ENCODE data around the gene ANAPC10.

The ANAPC10 gene

DNA sequence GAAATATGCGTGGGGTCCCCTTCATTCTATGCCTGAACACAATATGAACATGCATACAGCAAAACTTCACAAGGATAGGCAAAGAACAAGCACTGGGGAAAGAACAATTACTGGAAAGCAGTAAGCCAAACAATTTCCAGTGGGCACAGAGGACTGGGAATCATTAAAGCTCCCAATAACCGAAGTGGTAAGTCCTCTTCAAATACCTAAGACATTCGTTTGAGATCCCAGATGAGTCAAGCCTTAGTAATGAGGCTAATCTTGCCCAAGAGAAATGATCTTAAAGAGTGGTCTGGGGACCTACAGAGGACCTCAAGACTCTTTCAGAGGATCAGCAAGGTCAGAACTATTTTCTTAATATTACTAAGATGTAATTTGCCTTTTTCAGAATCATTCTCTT, 28.6 kb downstream of the ANAPC10 start:
- no peak overlapping the region for H3K9ac ChIP-seq (ENCODE audit: low read depth, low read length)
- H3K4me1 ChIP-seq (ENCODE audit: insufficient read depth, low read length): peaks cover 31% of the 10 kb centered on the region
- H3K4me3 ChIP-seq (ENCODE audit: low read length): no peak overlapping the region
- WGBS: 84% methylated on average over 3 of the region's 3 CpGs
- H3K36me3 ChIP-seq (ENCODE audit: insufficient read depth, low read length): 0 out of 2 replicates have a peak, but pooled peaks cover 7% of the 10 kb centered on the region
- H3K27me3 ChIP-seq (ENCODE audit: insufficient read depth, low read length): no peaks in the 10 kb centered on the region
- no peak overlapping the region for H3K27ac ChIP-seq (ENCODE audit: low read depth, low read length)
- no peaks in the 10 kb centered on the region for H3K9me3 ChIP-seq (ENCODE audit: insufficient read depth, low read depth, low read length)

DNA sequence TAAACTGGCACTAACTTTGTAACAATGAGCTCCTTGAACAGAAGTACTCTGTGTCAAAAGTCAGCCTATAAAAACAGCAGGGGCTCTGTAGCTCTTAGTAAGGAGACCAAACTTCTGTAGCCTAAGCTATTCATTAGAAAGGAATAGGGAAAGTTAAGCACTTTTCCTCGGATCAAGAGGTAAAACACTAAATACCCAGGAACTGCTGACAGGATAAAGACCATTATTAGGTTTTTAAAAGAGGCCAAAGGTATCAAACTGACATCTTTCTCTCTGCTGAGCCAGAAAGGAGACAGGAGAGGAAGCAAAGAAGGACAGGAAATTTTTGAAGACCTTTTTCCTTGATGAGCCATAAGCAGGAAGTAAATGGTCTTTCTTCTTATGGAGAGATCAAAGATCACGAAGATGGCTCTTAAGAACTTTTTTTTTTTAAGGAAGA, 31.9 kb downstream of the ANAPC10 start:
- peaks cover 23% of the 10 kb centered on the region; the same call in 1 of the 2 replicates for H3K36me3 ChIP-seq (ENCODE audit: insufficient read depth, low read length)
- H3K27ac ChIP-seq (ENCODE audit: low read depth, low read length): peak overlapping the region; percentile 34; the same call in 1 of the 2 replicates
- WGBS: 13% methylated on average over 2 of the region's 2 CpGs
- no peak overlapping the region for H3K4me3 ChIP-seq (ENCODE audit: low read length)
- H3K9ac ChIP-seq (ENCODE audit: low read depth, low read length): no peak overlapping the region
- no peaks in the 10 kb centered on the region for H3K27me3 ChIP-seq (ENCODE audit: insufficient read depth, low read length)
- peaks cover 33% of the 10 kb centered on the region for H3K4me1 ChIP-seq (ENCODE audit: insufficient read depth, low read length)
- H3K9me3 ChIP-seq (ENCODE audit: insufficient read depth, low read depth, low read length): no peaks in the 10 kb centered on the region

DNA sequence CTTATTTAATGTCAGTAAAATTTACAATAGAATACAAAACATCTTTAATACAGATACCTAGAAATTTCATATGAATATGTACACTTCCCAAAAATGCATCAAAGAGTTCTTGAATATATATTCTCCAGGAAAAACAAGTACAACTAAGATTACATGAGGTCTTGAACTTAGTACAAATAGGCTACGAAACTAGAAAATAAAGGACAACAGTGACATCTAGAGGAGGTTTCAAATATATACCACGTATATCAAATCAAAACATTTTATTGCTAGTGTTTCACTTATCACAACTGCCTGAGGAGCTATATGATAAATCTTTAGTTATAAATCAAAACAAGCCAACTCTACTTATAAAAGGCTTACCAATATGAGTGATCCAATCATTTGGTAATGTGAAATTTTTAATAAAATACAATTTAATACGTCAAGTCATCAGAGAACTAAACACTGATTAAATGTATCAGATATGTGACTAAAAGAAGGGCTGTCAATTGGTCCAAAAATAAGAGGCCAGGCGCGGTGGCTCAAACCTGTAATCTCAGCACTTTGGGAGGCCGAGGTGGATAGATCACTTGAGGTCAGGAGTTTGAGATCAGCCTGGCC, 36.6 kb downstream of the ANAPC10 start:
- H3K9me3 ChIP-seq (ENCODE audit: insufficient read depth, low read depth, low read length): no peaks in the 10 kb centered on the region
- 89% methylated on average over 4 of the region's 6 CpGs for WGBS
- H3K27me3 ChIP-seq (ENCODE audit: insufficient read depth, low read length): no peaks in the 10 kb centered on the region
- peaks cover 26% of the 10 kb centered on the region for H3K4me1 ChIP-seq (ENCODE audit: insufficient read depth, low read length)
- H3K4me3 ChIP-seq (ENCODE audit: low read length): no peak overlapping the region
- H3K36me3 ChIP-seq (ENCODE audit: insufficient read depth, low read length): peaks cover 16% of the 10 kb centered on the region; the same call in 1 of the 2 replicates
- H3K9ac ChIP-seq (ENCODE audit: low read depth, low read length): no peak overlapping the region
- no peak overlapping the region for H3K27ac ChIP-seq (ENCODE audit: low read depth, low read length)

DNA sequence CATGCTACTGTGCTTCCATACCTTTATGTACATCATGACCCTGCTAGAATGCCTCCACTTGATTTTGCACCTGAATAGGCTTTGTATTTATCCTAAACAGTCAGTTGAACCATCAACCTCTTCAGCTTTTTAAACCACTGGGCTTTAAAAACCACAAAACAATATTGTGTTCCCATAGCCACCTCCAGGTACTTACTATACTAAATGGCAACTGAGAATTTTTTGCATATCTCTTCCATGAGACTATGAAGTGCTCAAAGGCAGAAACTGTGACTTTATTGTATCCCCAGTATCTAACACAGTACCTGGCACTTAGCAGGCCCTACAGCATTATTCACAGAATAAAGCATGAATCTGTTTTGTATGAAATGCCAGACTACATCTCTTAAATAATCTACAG, 39.7 kb downstream of the ANAPC10 start:
- Histone ChIP-seq H3K27me3 (ENCODE audit: insufficient read depth, low read length) (no peaks in the 10 kb centered on the region), H3K9ac (ENCODE audit: low read depth, low read length) (no peak overlapping the region), H3K27ac (ENCODE audit: low read depth, low read length) (no peak overlapping the region), H3K4me3 (ENCODE audit: low read length) (no peak overlapping the region), H3K36me3 (ENCODE audit: insufficient read depth, low read length) (peaks cover 10% of the 10 kb centered on the region; the same call in 1 of the 2 replicates), H3K9me3 (ENCODE audit: insufficient read depth, low read depth, low read length) (no peaks in the 10 kb centered on the region), H3K4me1 (ENCODE audit: insufficient read depth, low read length) (peaks cover 4% of the 10 kb centered on the region; the same call in 1 of the 2 replicates)

DNA sequence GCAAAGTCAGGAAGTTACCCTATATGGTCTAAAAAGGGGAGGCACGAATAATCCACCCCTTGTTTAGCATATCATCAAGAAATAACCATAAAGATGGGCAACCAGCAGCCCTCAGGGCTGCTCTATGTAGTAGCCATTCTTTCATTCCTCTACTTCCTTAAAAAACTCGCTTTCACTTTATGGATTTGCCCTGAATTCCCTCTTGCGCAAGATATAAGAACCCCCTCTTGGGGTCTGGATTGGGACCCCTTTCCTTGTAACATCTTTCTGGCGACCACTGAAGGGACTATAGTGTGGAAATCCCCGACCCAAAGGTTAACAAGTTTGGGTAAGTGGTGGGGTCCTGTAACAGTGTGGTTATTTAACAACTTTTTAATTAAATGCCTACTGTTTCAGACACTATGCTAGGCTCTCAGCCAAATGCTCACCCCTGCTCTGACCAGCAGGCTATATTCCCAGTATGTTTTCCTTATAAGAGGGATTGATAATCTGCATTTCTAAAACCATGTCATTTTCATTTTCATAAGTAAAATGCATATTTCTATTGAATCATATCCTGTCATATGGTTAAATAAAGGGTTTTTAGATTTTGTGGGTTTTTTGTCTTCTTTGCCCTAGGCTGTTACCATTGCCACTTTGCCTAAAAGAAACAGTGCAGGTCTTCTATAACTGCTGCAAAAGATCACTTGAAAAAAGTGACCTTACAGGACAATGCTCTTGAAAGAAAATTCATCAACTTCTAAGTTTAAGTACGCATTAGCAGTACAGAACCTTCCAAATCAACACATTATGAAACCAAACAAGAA, 41.5 kb downstream of the ANAPC10 start:
- Histone ChIP-seq H3K4me1 (ENCODE audit: insufficient read depth, low read length) (peaks cover 4% of the 10 kb centered on the region; the same call in 1 of the 2 replicates), H3K27me3 (ENCODE audit: insufficient read depth, low read length) (no peaks in the 10 kb centered on the region), H3K36me3 (ENCODE audit: insufficient read depth, low read length) (peaks cover 4% of the 10 kb centered on the region; the same call in 1 of the 2 replicates), H3K27ac (ENCODE audit: low read depth, low read length) (no peak overlapping the region), H3K4me3 (ENCODE audit: low read length) (no peak overlapping the region), H3K9me3 (ENCODE audit: insufficient read depth, low read depth, low read length) (no peaks in the 10 kb centered on the region), H3K9ac (ENCODE audit: low read depth, low read length) (no peak overlapping the region)
- WGBS: 94% methylated on average over 6 of the region's 6 CpGs

DNA sequence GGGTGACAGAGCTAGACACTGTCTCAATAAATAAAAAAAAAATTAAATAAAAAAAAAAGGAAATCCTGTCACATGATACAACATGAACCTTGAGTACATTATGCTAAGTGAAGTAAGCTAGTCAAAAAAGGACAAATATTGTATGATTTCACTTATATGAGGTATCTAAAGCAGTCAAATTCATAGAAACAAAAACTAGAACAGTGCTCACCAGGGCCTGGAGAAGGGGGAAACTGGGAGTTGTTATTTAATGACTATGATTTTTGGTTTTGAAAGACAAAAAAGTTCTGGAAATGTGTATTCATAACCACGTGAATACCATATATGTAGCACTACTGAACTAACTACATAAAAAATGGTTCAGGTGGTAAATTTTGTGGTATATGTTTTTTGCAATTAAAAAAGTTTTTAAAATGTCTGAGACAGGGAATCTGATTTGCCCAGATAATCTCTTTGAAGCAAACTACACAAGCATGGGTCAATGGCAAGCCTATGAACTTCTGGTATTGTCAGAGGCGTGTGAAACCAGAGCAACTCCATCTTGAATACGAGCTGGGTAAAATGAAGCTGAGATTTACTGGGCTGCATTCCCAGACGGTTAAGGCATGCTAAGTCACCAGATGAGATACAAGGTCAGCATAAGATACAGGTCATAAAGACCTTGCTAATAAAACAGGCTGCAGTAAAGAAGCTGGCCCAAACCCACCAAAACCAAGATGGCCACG, 42.3 kb downstream of the ANAPC10 start:
- Histone ChIP-seq H3K4me3 (ENCODE audit: low read length) (no peak overlapping the region), H3K9me3 (ENCODE audit: insufficient read depth, low read depth, low read length) (no peaks in the 10 kb centered on the region), H3K9ac (ENCODE audit: low read depth, low read length) (no peak overlapping the region), H3K27ac (ENCODE audit: low read depth, low read length) (no peak overlapping the region), H3K36me3 (ENCODE audit: insufficient read depth, low read length) (peaks cover 5% of the 10 kb centered on the region; the same call in 1 of the 2 replicates), H3K27me3 (ENCODE audit: insufficient read depth, low read length) (no peaks in the 10 kb centered on the region), H3K4me1 (ENCODE audit: insufficient read depth, low read length) (peaks cover 4% of the 10 kb centered on the region; the same call in 1 of the 2 replicates)
- WGBS: 93% methylated on average over 4 of the region's 5 CpGs

DNA sequence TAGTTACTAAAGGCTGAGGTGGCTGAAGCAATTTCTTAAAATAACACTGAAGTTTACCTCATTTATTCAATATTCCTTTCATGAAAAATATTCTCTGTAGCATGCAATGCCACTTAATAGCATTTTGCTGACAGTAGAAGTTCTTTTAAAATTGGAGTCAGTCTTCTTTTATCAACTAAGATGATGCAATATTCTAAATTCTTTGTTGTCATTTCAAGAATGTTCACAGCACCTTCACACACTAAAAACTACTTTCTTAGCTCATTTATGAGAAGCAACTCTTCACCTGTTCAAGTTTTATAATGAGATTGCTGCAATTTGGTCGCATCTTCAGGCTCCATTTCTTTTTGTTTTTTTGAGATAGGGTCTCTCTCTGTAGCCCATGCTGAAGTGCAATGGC, 48.8 kb downstream of the ANAPC10 start:
- H3K36me3 ChIP-seq (ENCODE audit: insufficient read depth, low read length): peaks cover 11% of the 10 kb centered on the region
- no peak overlapping the region for H3K4me3 ChIP-seq (ENCODE audit: low read length)
- H3K9me3 ChIP-seq (ENCODE audit: insufficient read depth, low read depth, low read length): no peaks in the 10 kb centered on the region
- H3K27me3 ChIP-seq (ENCODE audit: insufficient read depth, low read length): no peaks in the 10 kb centered on the region
- 100% methylated on average over 1 of the region's 1 CpG for WGBS
- H3K9ac ChIP-seq (ENCODE audit: low read depth, low read length): no peak overlapping the region
- peaks cover 9% of the 10 kb centered on the region; the same call in 1 of the 2 replicates for H3K4me1 ChIP-seq (ENCODE audit: insufficient read depth, low read length)
- no peak overlapping the region for H3K27ac ChIP-seq (ENCODE audit: low read depth, low read length)

DNA sequence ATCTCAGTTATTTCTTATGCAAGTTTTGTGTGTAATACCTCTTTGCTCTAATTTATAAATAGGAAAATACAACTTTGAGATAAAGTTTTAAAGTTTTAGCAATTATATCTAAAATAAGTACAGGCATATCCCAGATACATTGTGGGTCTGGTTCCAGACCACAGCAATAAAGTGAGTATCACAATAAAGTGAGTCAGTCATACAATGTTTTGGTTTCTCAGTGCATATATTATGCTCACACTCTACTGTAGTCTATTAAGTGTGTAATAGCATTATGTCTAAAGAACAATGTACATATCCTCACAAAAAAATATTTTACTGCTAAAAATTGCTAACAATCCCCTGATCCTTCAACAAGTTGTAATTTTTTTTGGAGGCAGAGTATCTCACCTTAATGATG, 49.2 kb downstream of the ANAPC10 start:
- no peak overlapping the region for H3K4me3 ChIP-seq (ENCODE audit: low read length)
- peaks cover 12% of the 10 kb centered on the region; the same call in 1 of the 2 replicates for H3K4me1 ChIP-seq (ENCODE audit: insufficient read depth, low read length)
- H3K27ac ChIP-seq (ENCODE audit: low read depth, low read length): no peak overlapping the region
- no peaks in the 10 kb centered on the region for H3K27me3 ChIP-seq (ENCODE audit: insufficient read depth, low read length)
- no peak overlapping the region for H3K9ac ChIP-seq (ENCODE audit: low read depth, low read length)
- H3K36me3 ChIP-seq (ENCODE audit: insufficient read depth, low read length): peaks cover 11% of the 10 kb centered on the region
- H3K9me3 ChIP-seq (ENCODE audit: insufficient read depth, low read depth, low read length): no peaks in the 10 kb centered on the region

DNA sequence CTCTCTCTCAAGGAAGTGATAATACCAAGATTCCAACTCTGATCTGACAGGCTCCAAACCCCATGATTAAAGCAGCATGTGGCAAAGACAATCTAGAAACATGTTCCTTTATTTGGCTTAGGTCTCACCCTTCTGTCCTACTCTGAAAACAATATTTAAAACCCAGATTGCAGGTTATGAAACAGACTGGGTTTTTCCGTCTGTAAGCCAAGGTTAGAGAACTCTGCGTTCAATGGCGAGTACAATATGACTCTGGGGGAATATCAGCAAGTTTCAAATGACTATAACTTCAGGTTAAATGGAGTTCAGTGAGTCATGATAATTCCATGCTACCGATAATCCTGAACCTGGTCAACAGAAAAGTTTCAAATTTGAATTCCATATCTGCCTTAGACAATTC, 50.8 kb downstream of the ANAPC10 start:
- 95% methylated on average over 4 of the region's 4 CpGs for WGBS
- H3K36me3 ChIP-seq (ENCODE audit: insufficient read depth, low read length): peaks cover 11% of the 10 kb centered on the region
- peaks cover 20% of the 10 kb centered on the region; the same call in 1 of the 2 replicates for H3K4me1 ChIP-seq (ENCODE audit: insufficient read depth, low read length)
- H3K27ac ChIP-seq (ENCODE audit: low read depth, low read length): no peak overlapping the region
- no peaks in the 10 kb centered on the region for H3K9me3 ChIP-seq (ENCODE audit: insufficient read depth, low read depth, low read length)
- no peak overlapping the region for H3K4me3 ChIP-seq (ENCODE audit: low read length)
- H3K9ac ChIP-seq (ENCODE audit: low read depth, low read length): no peak overlapping the region
- H3K27me3 ChIP-seq (ENCODE audit: insufficient read depth, low read length): no peaks in the 10 kb centered on the region

DNA sequence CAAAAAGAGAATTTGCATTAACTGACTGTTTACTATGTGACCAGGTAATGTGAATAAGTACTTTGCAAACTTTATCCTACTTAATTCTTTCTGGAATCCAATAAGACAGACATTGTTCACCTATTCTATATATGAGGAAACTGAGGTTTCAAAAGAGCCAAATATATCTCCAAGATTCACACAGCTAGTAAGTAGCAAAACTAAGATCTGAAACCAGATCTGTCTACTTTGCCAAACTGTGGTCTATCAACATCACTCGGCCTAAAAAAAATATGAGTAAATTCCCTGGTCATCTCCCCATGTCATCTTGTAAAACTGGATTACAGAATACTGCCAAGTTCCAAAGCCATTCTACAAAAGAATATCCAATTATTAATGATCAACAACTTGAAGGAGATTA, 52.8 kb downstream of the ANAPC10 start:
- H3K4me3 ChIP-seq (ENCODE audit: low read length): no peak overlapping the region
- H3K36me3 ChIP-seq (ENCODE audit: insufficient read depth, low read length): peaks cover 4% of the 10 kb centered on the region
- H3K4me1 ChIP-seq (ENCODE audit: insufficient read depth, low read length): peaks cover 20% of the 10 kb centered on the region; the same call in 1 of the 2 replicates
- no peak overlapping the region for H3K9ac ChIP-seq (ENCODE audit: low read depth, low read length)
- no peak overlapping the region for H3K27ac ChIP-seq (ENCODE audit: low read depth, low read length)
- WGBS: 92% methylated on average over 1 of the region's 1 CpG
- H3K9me3 ChIP-seq (ENCODE audit: insufficient read depth, low read depth, low read length): no peaks in the 10 kb centered on the region
- no peaks in the 10 kb centered on the region for H3K27me3 ChIP-seq (ENCODE audit: insufficient read depth, low read length)

DNA sequence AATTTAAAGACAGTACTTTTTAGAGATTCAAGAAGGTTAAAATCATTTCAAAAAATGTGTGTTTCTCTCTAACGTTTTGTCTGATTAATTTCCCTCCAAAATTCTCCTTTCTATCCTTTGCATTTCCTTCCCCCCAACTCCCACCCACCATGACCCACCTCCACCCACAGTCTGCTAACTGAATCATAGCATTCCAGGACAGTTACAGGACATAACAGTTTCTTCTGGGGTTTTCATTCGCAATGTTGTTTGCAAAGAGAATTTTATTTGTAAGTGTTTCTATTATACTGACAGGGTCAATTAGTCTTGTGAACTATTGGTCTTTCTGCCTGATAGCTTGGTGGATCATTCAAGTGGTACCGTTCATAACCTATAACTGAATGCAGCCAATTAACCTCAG, 53.7 kb downstream of the ANAPC10 start:
- Histone ChIP-seq H3K9me3 (ENCODE audit: insufficient read depth, low read depth, low read length) (no peaks in the 10 kb centered on the region), H3K27ac (ENCODE audit: low read depth, low read length) (no peak overlapping the region), H3K4me1 (ENCODE audit: insufficient read depth, low read length) (peaks cover 20% of the 10 kb centered on the region; the same call in 1 of the 2 replicates), H3K36me3 (ENCODE audit: insufficient read depth, low read length) (no peaks in the 10 kb centered on the region; the same call in 1 of the 2 replicates), H3K4me3 (ENCODE audit: low read length) (no peak overlapping the region), H3K27me3 (ENCODE audit: insufficient read depth, low read length) (no peaks in the 10 kb centered on the region), H3K9ac (ENCODE audit: low read depth, low read length) (no peak overlapping the region)
- WGBS: 71% methylated on average over 3 of the region's 3 CpGs
